ENCODE data around the gene CSNK2A1. TPM values are rescaled to one million over a fixed set of nuclear protein-coding genes. Genes with fewer than 3 reads are reported as not detected.

Gene CSNK2A1
- total RNA-seq, 8 experiments from 2014 or later = 107 to 180 (median 148) TPM

DNA sequence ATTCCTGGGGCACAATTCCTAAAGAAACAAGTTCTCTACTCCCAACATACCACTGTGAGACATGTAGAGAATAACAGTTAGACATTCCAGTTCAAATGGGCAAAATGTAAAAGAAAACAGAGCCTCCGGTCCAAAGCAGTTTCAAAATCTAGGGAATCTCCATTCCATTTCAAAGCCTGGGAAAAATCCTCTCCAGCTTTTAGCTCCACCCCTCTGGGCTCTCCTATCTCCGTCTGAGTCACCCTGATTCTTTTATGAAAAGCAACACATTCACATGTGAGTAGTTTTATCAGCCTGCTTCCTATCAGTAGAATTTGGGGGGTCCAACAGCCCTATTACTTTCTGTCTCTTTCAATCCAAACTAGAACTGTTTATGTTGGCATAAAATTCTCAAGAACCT is 3.7 kb downstream of the CSNK2A1 start:
- in situ Hi-C loops (cut with MboI; ENCODE audit: low pct_unique_long_range_greater_than_20kb in 2 of 9, low sequenced_read_pairs in 9 of 9, unreplicated experiment in 9 of 9) = no loop called here
- peak in 2 of 8 experiments; percentile 2 to 3 for ATAC-seq (replicated peaks in 6 of 8)
- WGBS, 10 experiments = 0 to 80% (median 25%) methylated on average over 1 to 2 of the region's 2 CpGs; no CpG with 5 or more reads in 3 of the 10 experiments
- peaks cover 16 to 17% of the 10 kb centered on the region in 2 donors for H3K4me1 ChIP-seq (replicated peaks in 1 of 2)
- H3K27ac ChIP-seq = no peak overlapping the region
- H3K4me3 ChIP-seq = no peak overlapping the region

GRCh38 chr20:539191-539590 is 4.4 kb downstream of the CSNK2A1 start:
- Histone ChIP-seq H3K27ac (no peak overlapping the region), H3K4me3 (no peak overlapping the region), H3K4me1 (replicated peaks in 1 of 2) (peaks cover 15 to 16% of the 10 kb centered on the region in 2 donors)
- WGBS, 10 experiments = 60 to 100% (median 80%) methylated on average over 1 to 2 of the region's 2 CpGs; no CpG with 5 or more reads in 5 of the 10 experiments
- ATAC-seq (replicated peaks in 6 of 8) = no peak
- in situ Hi-C loops (cut with MboI; ENCODE audit: low pct_unique_long_range_greater_than_20kb in 2 of 9, low sequenced_read_pairs in 9 of 9, unreplicated experiment in 9 of 9) = no loop called here

- H3K4me1 ChIP-seq (replicated peaks in 1 of 2) = peaks cover 13 to 16% of the 10 kb centered on the region in 2 donors
- in situ Hi-C loops (cut with MboI; ENCODE audit: low pct_unique_long_range_greater_than_20kb in 2 of 9, low sequenced_read_pairs in 9 of 9, unreplicated experiment in 9 of 9) = no loop called here
- no peak for ATAC-seq (replicated peaks in 6 of 8)
- H3K27ac ChIP-seq = no peak overlapping the region
- no peak overlapping the region for H3K4me3 ChIP-seq
- WGBS, 10 experiments = 83 to 100% (median 91%) methylated on average over 1 to 5 of the region's 6 CpGs; no CpG with 5 or more reads in 4 of the 10 experiments
Observed at GRCh38 chr20:537983-538382, 5.6 kb downstream of the CSNK2A1 start.

DNA sequence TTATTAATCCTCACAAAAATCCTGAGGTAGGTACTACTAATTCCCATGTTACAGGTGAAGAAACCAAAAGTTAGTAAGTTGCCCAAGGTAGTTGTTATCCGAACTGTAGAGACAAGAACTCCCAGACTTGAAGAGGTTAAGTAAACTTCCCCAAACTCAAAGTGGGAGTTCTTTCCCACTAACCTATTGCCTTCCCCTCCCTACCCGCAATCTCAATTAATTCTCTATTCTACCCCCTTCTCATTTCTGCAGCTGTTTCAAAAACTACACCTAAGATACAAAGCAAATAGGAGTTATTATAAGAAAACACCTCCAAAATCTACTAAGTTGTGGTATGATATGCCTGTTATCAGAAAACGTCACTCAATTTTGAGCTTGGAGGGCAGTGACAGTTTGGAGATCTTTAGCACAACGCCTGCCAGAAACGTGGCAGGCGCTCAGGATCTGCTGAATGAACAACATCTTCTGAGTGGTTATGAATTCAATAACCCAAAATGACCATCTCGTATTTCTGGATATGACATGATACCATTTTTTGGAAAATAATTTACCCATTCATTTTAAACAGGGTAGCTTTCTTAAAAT is 7.1 kb downstream of the CSNK2A1 start:
- WGBS, 10 experiments = 28 to 90% (median 77%) methylated on average over 2 to 7 of the region's 7 CpGs; no CpG with 5 or more reads in 1 of the 10 experiments
- in situ Hi-C loops (cut with MboI; ENCODE audit: low pct_unique_long_range_greater_than_20kb in 2 of 9, low sequenced_read_pairs in 9 of 9, unreplicated experiment in 9 of 9) = no loop called here
- peaks cover 6 to 13% of the 10 kb centered on the region in 2 donors for H3K4me1 ChIP-seq (replicated peaks in 1 of 2)
- no peak overlapping the region for H3K27ac ChIP-seq
- no peak for ATAC-seq (replicated peaks in 6 of 8)
- no peak overlapping the region for H3K4me3 ChIP-seq

GRCh38 chr20:535958-536357 is 7.6 kb downstream of the CSNK2A1 start:
- peaks cover 6 to 13% of the 10 kb centered on the region in 2 donors for H3K4me1 ChIP-seq (replicated peaks in 1 of 2)
- no peak overlapping the region for H3K27ac ChIP-seq
- ATAC-seq (replicated peaks in 6 of 8) = peak in 3 of 8 experiments; percentile 60 to 90 (median 84)
- in situ Hi-C loops (cut with MboI; ENCODE audit: low pct_unique_long_range_greater_than_20kb in 2 of 9, low sequenced_read_pairs in 9 of 9, unreplicated experiment in 9 of 9) = no loop called here
- H3K4me3 ChIP-seq = no peak overlapping the region
- 0 to 100% (median 83%) methylated on average over 1 to 3 of the region's 3 CpGs for WGBS, 10 experiments

GRCh38 chr20:533526-533925 is 10.1 kb downstream of the CSNK2A1 start:
- Histone ChIP-seq H3K27ac (no peak overlapping the region), H3K4me1 (replicated peaks in 1 of 2) (peaks cover 3 to 9% of the 10 kb centered on the region in 2 donors), H3K4me3 (no peak overlapping the region)
- WGBS, 10 experiments = 63 to 100% (median 95%) methylated on average over 1 to 5 of the region's 5 CpGs; no CpG with 5 or more reads in 3 of the 10 experiments
- in situ Hi-C loops (cut with MboI; ENCODE audit: low pct_unique_long_range_greater_than_20kb in 2 of 9, low sequenced_read_pairs in 9 of 9, unreplicated experiment in 9 of 9) = no loop called here
- no peak for ATAC-seq (replicated peaks in 6 of 8)

GRCh38 chr20:532530-532929 is 11.1 kb downstream of the CSNK2A1 start:
- WGBS, 10 experiments = 57 to 100% (median 88%) methylated on average over 1 to 4 of the region's 4 CpGs
- no peak overlapping the region for H3K4me3 ChIP-seq
- H3K27ac ChIP-seq = no peak overlapping the region
- in situ Hi-C loops (cut with MboI; ENCODE audit: low pct_unique_long_range_greater_than_20kb in 2 of 9, low sequenced_read_pairs in 9 of 9, unreplicated experiment in 9 of 9) = no loop called here
- peaks cover 3 to 9% of the 10 kb centered on the region in 2 donors for H3K4me1 ChIP-seq (replicated peaks in 1 of 2)
- no peak for ATAC-seq (replicated peaks in 6 of 8)

GRCh38 chr20:531608-532007 is 12.0 kb downstream of the CSNK2A1 start:
- peak in 1 of 8 experiments; percentile 35 for ATAC-seq (replicated peaks in 6 of 8)
- in situ Hi-C loops (cut with MboI; ENCODE audit: low pct_unique_long_range_greater_than_20kb in 2 of 9, low sequenced_read_pairs in 9 of 9, unreplicated experiment in 9 of 9) = no loop called here
- peaks cover 3 to 4% of the 10 kb centered on the region in 2 donors for H3K4me1 ChIP-seq (replicated peaks in 1 of 2)
- H3K4me3 ChIP-seq = no peak overlapping the region
- H3K27ac ChIP-seq = no peak overlapping the region

- WGBS, 10 experiments = 83 to 100% (median 100%) methylated on average over 1 to 6 of the region's 6 CpGs; no CpG with 5 or more reads in 1 of the 10 experiments
- Histone ChIP-seq H3K4me1 (replicated peaks in 1 of 2) (peaks cover 3 to 4% of the 10 kb centered on the region in 2 donors), H3K4me3 (no peak overlapping the region), H3K27ac (no peak overlapping the region)
- no peak for ATAC-seq (replicated peaks in 6 of 8)
- in situ Hi-C loops (cut with MboI; ENCODE audit: low pct_unique_long_range_greater_than_20kb in 2 of 9, low sequenced_read_pairs in 9 of 9, unreplicated experiment in 9 of 9) = no loop called here
Observed at GRCh38 chr20:530321-530720, 13.3 kb downstream of the CSNK2A1 start.

DNA sequence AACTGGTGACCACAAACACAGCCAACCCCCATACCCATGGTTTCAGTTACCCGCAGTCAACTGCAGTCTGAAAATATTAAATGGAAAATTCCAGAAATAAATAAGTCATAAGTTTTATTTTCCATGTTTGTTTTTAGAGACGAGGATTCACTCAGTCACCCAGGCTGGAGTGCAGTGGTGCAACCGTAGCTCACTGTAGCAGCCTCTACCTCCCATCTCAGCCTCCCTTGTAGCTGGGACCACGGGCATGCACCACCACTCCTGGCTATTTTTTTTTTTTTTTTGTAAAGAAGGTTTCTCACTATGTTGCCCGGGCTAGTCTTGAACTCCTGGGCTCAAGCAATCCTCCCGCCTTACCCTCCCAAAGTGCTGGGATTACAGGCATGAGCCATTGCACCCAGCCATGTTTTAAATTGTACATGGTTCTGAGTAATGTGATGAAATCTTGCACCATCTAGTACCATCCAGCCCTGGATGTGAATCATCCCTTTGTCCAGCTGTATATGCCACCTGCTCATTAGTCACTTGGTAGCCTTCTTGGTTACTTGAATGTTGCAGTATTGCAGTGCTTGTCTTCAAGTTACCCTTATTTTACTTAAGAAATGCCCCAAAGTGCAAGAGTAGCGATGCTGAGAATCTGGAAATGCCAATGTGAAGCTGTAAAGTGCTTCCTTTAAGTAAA is 14.5 kb downstream of the CSNK2A1 start:
- Histone ChIP-seq H3K4me3 (no peak overlapping the region), H3K27ac (no peak overlapping the region), H3K4me1 (replicated peaks in 1 of 2) (peaks cover 3 to 4% of the 10 kb centered on the region in 2 donors)
- in situ Hi-C loops (cut with MboI; ENCODE audit: low pct_unique_long_range_greater_than_20kb in 2 of 9, low sequenced_read_pairs in 9 of 9, unreplicated experiment in 9 of 9) = no loop called here
- WGBS, 10 experiments = 81 to 100% (median 98%) methylated on average over 1 to 7 of the region's 7 CpGs
- ATAC-seq (replicated peaks in 6 of 8) = peak in 7 of 8 experiments; percentile 41 to 79 (median 72)

DNA sequence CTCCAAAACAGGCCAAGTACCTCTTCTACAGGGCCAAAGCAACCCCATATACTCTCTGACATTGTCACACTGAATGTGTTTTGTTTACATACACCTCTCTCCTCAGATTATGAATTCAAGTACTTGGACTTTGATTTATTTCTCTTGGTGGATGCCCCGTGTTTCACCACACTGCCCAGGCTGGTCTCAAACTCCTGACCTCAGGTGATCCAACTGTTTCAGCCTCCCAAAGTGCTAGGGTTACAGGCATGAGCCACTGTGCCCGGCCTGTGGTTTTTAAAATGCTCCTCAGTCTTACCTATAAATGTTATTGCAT is 16.1 kb downstream of the CSNK2A1 start:
- in situ Hi-C loops (cut with MboI; ENCODE audit: low pct_unique_long_range_greater_than_20kb in 2 of 9, low sequenced_read_pairs in 9 of 9, unreplicated experiment in 9 of 9) = no loop called here
- no peak overlapping the region for H3K27ac ChIP-seq

GRCh38 chr20:521860-522259 is 21.7 kb downstream of the CSNK2A1 start:
- ATAC-seq (replicated peaks in 6 of 8) = no peak
- Histone ChIP-seq H3K27ac (no peak overlapping the region), H3K4me1 (replicated peaks in 1 of 2) (no peaks in the 10 kb centered on the region), H3K4me3 (no peak overlapping the region)
- in situ Hi-C loops (cut with MboI; ENCODE audit: low pct_unique_long_range_greater_than_20kb in 2 of 9, low sequenced_read_pairs in 9 of 9, unreplicated experiment in 9 of 9) = no loop called here
- 73 to 100% (median 89%) methylated on average over 2 to 4 of the region's 4 CpGs; no CpG with 5 or more reads in 5 of the 10 experiments for WGBS, 10 experiments

More for the DNA sequence above, 16.1 kb downstream of the CSNK2A1 start:
- Histone ChIP-seq H3K4me1 (replicated peaks in 1 of 2) (peaks cover 3 to 4% of the 10 kb centered on the region in 2 donors), H3K4me3 (no peak overlapping the region)
- no peak for ATAC-seq (replicated peaks in 6 of 8)
- WGBS, 10 experiments = 60 to 100% (median 94%) methylated on average over 1 to 2 of the region's 2 CpGs; no CpG with 5 or more reads in 3 of the 10 experiments

- Histone ChIP-seq H3K4me3 (no peak overlapping the region), H3K27ac (no peak overlapping the region), H3K4me1 (replicated peaks in 1 of 2) (no peaks in the 10 kb centered on the region)
- in situ Hi-C loops (cut with MboI; ENCODE audit: low pct_unique_long_range_greater_than_20kb in 2 of 9, low sequenced_read_pairs in 9 of 9, unreplicated experiment in 9 of 9) = no loop called here
- no peak for ATAC-seq (replicated peaks in 6 of 8)
Observed at GRCh38 chr20:519999-520398, 23.6 kb downstream of the CSNK2A1 start.

- WGBS, 10 experiments = 0 to 70% (median 22%) methylated on average over 1 to 2 of the region's 2 CpGs; no CpG with 5 or more reads in 1 of the 10 experiments
- in situ Hi-C loops (cut with MboI; ENCODE audit: low pct_unique_long_range_greater_than_20kb in 2 of 9, low sequenced_read_pairs in 9 of 9, unreplicated experiment in 9 of 9) = no loop called here
- ATAC-seq (replicated peaks in 6 of 8) = peak in 1 of 8 experiments; percentile 62
- H3K27ac ChIP-seq = no peak overlapping the region
- no peaks in the 10 kb centered on the region for H3K4me1 ChIP-seq (replicated peaks in 1 of 2)
- no peak overlapping the region for H3K4me3 ChIP-seq
Observed at GRCh38 chr20:517221-517620, 26.4 kb downstream of the CSNK2A1 start.
